Karpas-422 (cell line): ENCODE results near the gene CCDC88A. TPM values are rescaled to one million over a fixed set of nuclear protein-coding genes. Genes with fewer than 3 reads are reported as not detected.
"Not testable (repeated sequence)": the region's sequence is repeated elsewhere in the genome, so short reads cannot be mapped to it uniquely, and the experiment has no call there.

Experiments used
- DNase-seq: peaks from one replicate; pipeline ENCODE4 v3.0.0-alpha.2; 2015
- H2AFZ ChIP-seq: fragments of 200-600 bp; sonication (generic); 2 replicates; pipeline ENCODE4 v1.6.1; 2014; ENCODE audit warnings: antibody characterized with exemption, low read length, mixed read lengths
- H3K27ac ChIP-seq: fragments of 200-600 bp; sonication (generic); 2 replicates; pipeline ENCODE4 v1.5.1; 2014; ENCODE audit warnings: mild to moderate bottlenecking, low read length, moderate library complexity
- H3K27me3 ChIP-seq: fragments of 200-600 bp; sonication (generic); 2 replicates; pipeline ENCODE4 v1.6.1; 2014; ENCODE audit warnings: low read length, mixed read lengths
- H3K36me3 ChIP-seq: fragments of 200-600 bp; sonication (generic); 2 replicates; pipeline ENCODE4 v1.6.1; 2014; ENCODE audit warnings: low read length, mixed read lengths; ENCODE audit not compliant: insufficient read depth
- H3K4me1 ChIP-seq: fragments of 200-600 bp; sonication (generic); 2 replicates; pipeline ENCODE4 v1.6.1; 2014; ENCODE audit warnings: mild to moderate bottlenecking, low read length, mixed read lengths
- H3K4me2 ChIP-seq: fragments of 200-600 bp; sonication (generic); 2 replicates; pipeline ENCODE4 v1.6.1; 2014; ENCODE audit warnings: low read length, low read depth, mild to moderate bottlenecking; ENCODE audit not compliant: poor library complexity, severe bottlenecking
- H3K4me3 ChIP-seq: fragments of 200-600 bp; sonication (generic); 2 replicates; pipeline ENCODE4 v1.5.1; 2014; ENCODE audit warnings: mild to moderate bottlenecking, antibody characterized with exemption, low read length, mixed read lengths
- H3K79me2 ChIP-seq: fragments of 200-600 bp; sonication (generic); 2 replicates; pipeline ENCODE4 v1.6.1; 2014; ENCODE audit warnings: mild to moderate bottlenecking, low read length, mixed read lengths
- H3K9ac ChIP-seq: fragments of 200-600 bp; sonication (generic); 2 replicates; pipeline ENCODE4 v1.6.0; 2014; ENCODE audit warnings: low read length
- H3K9me2 ChIP-seq: fragments of 200-600 bp; sonication (generic), shearing (Covaris generic); replicated peaks from 2 replicates; pipeline ENCODE4 v1.6.0; 2014; ENCODE audit warnings: mild to moderate bottlenecking, low read length, moderate library complexity; ENCODE audit not compliant: insufficient read depth
- H3K9me3 ChIP-seq: fragments of 300-700, 200-600 bp; sonication (generic); 2 replicates; pipeline ENCODE4 v1.6.1; 2014; ENCODE audit warnings: low read length, mixed read lengths
- H4K20me1 ChIP-seq: fragments of 200-600 bp; sonication (generic); 2 replicates; pipeline ENCODE4 v1.6.1; 2014; ENCODE audit warnings: mild to moderate bottlenecking, antibody characterized with exemption, low read length, low read depth; ENCODE audit not compliant: insufficient read depth
- total RNA-seq: library from RNA; depleted of rRNA; stranded (reverse); fragments of >200 nt; shearing (Covaris generic); gene quantifications from 2 replicates; pipeline ENCODE4 v1.2.3, GENCODE V29; 2014; ENCODE audit warnings: low replicate concordance

The CCDC88A gene
- total RNA-seq, 1 experiment from 2014 or later: 262 TPM

DNA sequence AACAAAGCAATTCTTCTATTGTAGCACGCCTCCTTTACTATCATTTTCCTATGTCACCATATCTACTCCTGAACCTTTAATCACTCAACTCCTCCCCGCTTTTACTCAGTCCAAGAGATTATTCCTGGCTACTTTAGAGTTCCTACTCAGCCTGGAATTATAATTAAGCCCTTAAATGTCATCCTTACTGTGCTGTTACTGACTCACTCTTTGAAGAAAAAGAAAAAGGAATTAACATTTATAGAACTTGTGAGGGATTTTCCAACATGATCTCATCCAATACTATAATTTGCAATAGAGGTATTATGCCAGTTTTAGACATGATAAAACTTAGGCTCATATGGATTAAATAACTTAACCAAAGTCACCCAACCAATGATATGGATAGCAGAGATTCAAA, 61.7 kb downstream of the CCDC88A start:
- Histone ChIP-seq H3K27ac (no peak overlapping the region), H2AFZ (no peak overlapping the region), H3K36me3 (peaks cover 68% of the 10 kb centered on the region), H4K20me1 (no peaks in the 10 kb centered on the region), H3K27me3 (no peaks in the 10 kb centered on the region), H3K9ac (no peak overlapping the region), H3K4me2 (no peak overlapping the region), H3K4me3 (no peak overlapping the region), H3K4me1 (peaks cover 15% of the 10 kb centered on the region), H3K9me2 (no peaks in the 10 kb centered on the region), H3K9me3 (no peaks in the 10 kb centered on the region), H3K79me2 (peaks cover 52% of the 10 kb centered on the region)
- no peak for DNase-seq

DNA sequence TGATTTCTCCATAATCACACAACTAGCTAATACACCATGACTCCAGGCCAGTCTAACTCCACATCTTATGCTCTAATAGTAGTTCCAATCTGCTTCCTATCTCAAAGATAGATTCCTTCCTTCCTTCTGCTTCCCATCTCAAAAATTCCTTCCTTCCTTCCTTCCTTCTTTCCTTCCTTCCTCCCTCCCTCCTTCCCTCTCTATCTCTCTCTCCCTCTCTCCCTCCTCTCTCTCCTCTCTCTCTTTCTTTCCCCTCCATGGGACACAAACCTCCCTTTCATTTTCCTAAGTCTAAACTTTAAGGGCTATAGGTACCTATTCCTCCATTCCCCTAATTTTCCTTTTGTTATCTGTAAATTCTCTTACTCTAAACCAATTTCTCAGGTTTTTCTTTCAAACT, 62.5 kb downstream of the CCDC88A start:
- H3K9me3 ChIP-seq: no peaks in the 10 kb centered on the region
- H3K27ac ChIP-seq: no peak overlapping the region
- no peak for DNase-seq
- H3K36me3 ChIP-seq: peaks cover 68% of the 10 kb centered on the region
- H3K4me1 ChIP-seq: peaks cover 9% of the 10 kb centered on the region
- peaks cover 46% of the 10 kb centered on the region for H3K79me2 ChIP-seq
- H3K4me3 ChIP-seq: no peak overlapping the region
- no peaks in the 10 kb centered on the region for H4K20me1 ChIP-seq
- no peak overlapping the region for H2AFZ ChIP-seq
- no peak overlapping the region for H3K9ac ChIP-seq
- no peak overlapping the region for H3K4me2 ChIP-seq
- no peaks in the 10 kb centered on the region for H3K27me3 ChIP-seq
- H3K9me2 ChIP-seq: no peaks in the 10 kb centered on the region

DNA sequence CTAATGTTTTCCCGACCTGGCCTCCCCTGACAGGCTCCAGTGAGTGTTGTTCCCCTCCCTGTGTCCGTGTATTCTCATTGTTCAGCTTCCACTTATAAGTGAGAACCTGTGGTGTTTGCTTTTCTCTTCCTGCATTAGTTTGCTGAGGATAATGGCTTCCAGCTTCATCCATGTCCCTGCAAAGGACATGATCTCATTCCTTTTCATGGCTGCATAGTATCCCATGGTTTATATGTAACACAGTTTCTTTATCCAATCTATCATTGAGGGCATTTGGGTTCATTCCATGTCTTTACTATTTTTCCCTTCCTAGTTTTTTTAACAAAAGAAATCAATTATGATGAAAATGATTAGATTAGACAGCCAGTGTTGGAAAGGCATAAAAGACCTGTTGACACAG, 63.5 kb downstream of the CCDC88A start:
- not testable (repeated sequence) for H3K4me2 ChIP-seq, H2AFZ ChIP-seq, H3K9me2 ChIP-seq, DNase-seq, H3K27ac ChIP-seq, H3K4me1 ChIP-seq, H4K20me1 ChIP-seq, H3K9me3 ChIP-seq, H3K9ac ChIP-seq, H3K27me3 ChIP-seq, H3K4me3 ChIP-seq
- Histone ChIP-seq H3K79me2 (peaks cover 40% of the 10 kb centered on the region), H3K36me3 (peaks cover 64% of the 10 kb centered on the region)

DNA sequence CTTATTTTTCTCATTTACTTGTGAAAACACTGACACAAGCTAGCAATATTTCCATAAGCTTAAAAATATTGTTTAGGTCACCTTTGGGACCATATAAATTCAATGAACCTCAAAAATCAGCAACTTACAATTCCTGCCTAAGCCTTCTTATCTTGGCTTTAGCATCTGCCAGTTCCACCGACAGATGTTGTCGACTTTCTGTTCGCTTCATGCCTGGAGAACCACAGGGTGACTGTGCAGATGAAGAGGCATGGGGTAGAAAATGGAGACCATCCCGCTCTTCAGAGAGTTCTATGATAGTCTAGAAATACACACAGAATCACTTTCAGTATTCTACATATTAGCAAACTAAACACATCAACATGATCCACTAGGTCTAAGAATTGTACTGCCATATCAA, 64.2 kb downstream of the CCDC88A start:
- Histone ChIP-seq H2AFZ (no peak overlapping the region), H3K4me3 (no peak overlapping the region), H3K79me2 (peaks cover 36% of the 10 kb centered on the region), H3K9ac (no peak overlapping the region), H3K4me1 (no peaks in the 10 kb centered on the region), H3K4me2 (no peak overlapping the region), H3K9me3 (no peaks in the 10 kb centered on the region), H3K9me2 (no peaks in the 10 kb centered on the region), H3K27me3 (no peaks in the 10 kb centered on the region), H4K20me1 (no peaks in the 10 kb centered on the region), H3K27ac (no peak overlapping the region), H3K36me3 (peaks cover 60% of the 10 kb centered on the region)
- no peak for DNase-seq

DNA sequence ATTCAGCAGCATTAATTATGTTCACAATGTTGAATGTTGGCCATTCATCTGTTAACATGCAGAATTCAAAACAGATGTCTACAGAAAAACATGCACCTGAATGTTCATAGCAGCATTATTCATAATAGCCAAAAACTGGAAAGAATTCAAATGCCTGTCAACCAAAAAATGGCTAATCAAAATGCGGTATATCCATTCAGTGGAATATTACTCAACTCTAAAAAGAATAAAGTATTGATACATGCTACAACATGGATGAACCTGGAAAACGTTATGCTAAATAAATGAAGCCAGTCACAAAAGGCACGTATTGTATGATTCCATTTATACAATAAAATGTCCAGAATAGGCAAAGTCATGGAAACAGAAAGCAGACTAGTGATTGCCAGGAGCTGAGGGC, 68.0 kb downstream of the CCDC88A start:
- Histone ChIP-seq H3K4me1 (no peaks in the 10 kb centered on the region), H2AFZ (no peak overlapping the region), H3K9me2 (no peaks in the 10 kb centered on the region), H3K4me2 (no peak overlapping the region), H3K27ac (no peak overlapping the region), H3K27me3 (no peaks in the 10 kb centered on the region), H3K36me3 (peaks cover 52% of the 10 kb centered on the region), H3K9ac (no peak overlapping the region), H4K20me1 (no peaks in the 10 kb centered on the region), H3K79me2 (peaks cover 20% of the 10 kb centered on the region), H3K9me3 (no peaks in the 10 kb centered on the region), H3K4me3 (no peak overlapping the region)
- no peak for DNase-seq

DNA sequence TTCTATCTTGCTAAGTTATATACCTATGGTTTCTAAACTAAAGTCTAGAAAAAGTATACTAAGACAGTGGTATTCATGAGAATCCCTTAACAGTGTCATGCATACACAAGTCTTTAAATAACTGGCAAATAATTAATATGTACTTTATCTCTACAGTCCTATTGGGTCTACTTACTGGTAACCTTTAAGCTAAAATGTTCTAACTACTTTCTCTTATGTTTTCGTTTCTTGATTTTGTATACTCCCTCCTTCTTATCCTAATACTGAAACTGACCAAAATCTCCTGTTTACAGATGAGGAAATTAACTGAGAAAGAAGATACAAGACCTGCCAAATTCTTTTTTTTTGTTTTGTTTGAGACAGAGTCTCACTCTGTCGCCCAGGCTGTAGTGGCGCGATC, 74.6 kb downstream of the CCDC88A start:
- peaks cover 63% of the 10 kb centered on the region for H3K36me3 ChIP-seq
- no peaks in the 10 kb centered on the region for H3K9me2 ChIP-seq
- H3K4me1 ChIP-seq: no peaks in the 10 kb centered on the region
- H3K27me3 ChIP-seq: no peaks in the 10 kb centered on the region
- H3K4me2 ChIP-seq: no peak overlapping the region
- no peak overlapping the region for H3K27ac ChIP-seq
- H3K9ac ChIP-seq: no peak overlapping the region
- H2AFZ ChIP-seq: no peak overlapping the region
- peaks cover 35% of the 10 kb centered on the region for H3K79me2 ChIP-seq
- H3K4me3 ChIP-seq: no peak overlapping the region
- no peak for DNase-seq
- H3K9me3 ChIP-seq: no peaks in the 10 kb centered on the region
- H4K20me1 ChIP-seq: no peaks in the 10 kb centered on the region

DNA sequence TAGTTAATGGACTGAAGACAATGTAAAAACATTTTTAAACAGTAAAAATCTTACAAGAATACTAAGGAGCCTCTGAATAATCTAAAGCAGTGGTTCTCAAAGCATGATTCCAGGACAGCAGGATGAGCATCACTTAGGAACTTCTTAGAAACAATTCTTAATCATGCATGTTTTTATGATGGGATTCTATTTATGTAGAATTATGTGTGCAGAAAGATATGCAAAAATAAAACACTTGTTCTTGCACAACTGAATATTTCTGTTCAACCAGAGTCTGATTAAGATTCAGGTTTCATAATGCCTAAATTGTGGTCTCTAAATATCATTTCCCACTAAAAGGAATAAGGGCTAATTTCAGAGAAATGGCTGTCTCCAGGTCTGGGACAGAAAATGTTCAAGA, 81.4 kb downstream of the CCDC88A start:
- peaks cover 56% of the 10 kb centered on the region for H3K36me3 ChIP-seq
- no peaks in the 10 kb centered on the region for H3K9me3 ChIP-seq
- no peak overlapping the region for H2AFZ ChIP-seq
- H3K27ac ChIP-seq: no peak overlapping the region
- H3K9ac ChIP-seq: no peak overlapping the region
- no peaks in the 10 kb centered on the region for H3K9me2 ChIP-seq
- no peaks in the 10 kb centered on the region for H3K27me3 ChIP-seq
- H3K79me2 ChIP-seq: peaks cover 22% of the 10 kb centered on the region
- no peak for DNase-seq
- H3K4me3 ChIP-seq: no peak overlapping the region
- H3K4me1 ChIP-seq: no peaks in the 10 kb centered on the region
- no peaks in the 10 kb centered on the region for H4K20me1 ChIP-seq
- no peak overlapping the region for H3K4me2 ChIP-seq

DNA sequence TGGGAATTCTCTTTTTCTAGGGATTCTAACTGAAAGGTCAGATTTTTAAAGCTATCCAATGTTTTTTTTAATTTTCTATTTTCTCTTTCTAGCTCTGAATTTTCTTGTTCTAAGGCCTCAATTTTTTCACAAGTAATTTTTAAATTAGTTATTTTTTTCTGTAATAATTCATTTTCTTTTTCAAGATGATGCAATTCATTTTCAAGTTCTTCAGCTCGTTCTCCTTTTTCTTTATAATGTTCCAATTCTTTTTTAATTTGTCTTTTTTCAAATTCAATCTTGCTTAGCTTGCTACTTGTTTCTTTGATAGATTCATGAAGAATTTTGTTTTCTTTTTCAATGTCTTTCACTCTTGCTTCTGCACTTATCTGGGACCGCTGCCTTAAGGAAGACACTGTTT, 84.9 kb downstream of the CCDC88A start:
- Histone ChIP-seq H4K20me1 (no peaks in the 10 kb centered on the region), H3K27ac (no peak overlapping the region)

More for the DNA sequence above, 84.9 kb downstream of the CCDC88A start:
- peaks cover 62% of the 10 kb centered on the region for H3K36me3 ChIP-seq
- no peaks in the 10 kb centered on the region for H3K4me1 ChIP-seq
- no peaks in the 10 kb centered on the region for H3K9me2 ChIP-seq
- no peaks in the 10 kb centered on the region for H3K9me3 ChIP-seq
- no peak overlapping the region for H3K9ac ChIP-seq
- no peak overlapping the region for H3K4me3 ChIP-seq
- H3K4me2 ChIP-seq: no peak overlapping the region
- H3K79me2 ChIP-seq: peaks cover 10% of the 10 kb centered on the region; the same call in 1 of the 2 replicates
- no peak for DNase-seq
- no peaks in the 10 kb centered on the region for H3K27me3 ChIP-seq
- H2AFZ ChIP-seq: no peak overlapping the region
